ENCODE data around the gene YWHAE. TPM values are rescaled to one million over a fixed set of nuclear protein-coding genes. Genes with fewer than 3 reads are reported as not detected.
"Not testable (repeated sequence)": the region's sequence is repeated elsewhere in the genome, so short reads cannot be mapped to it uniquely, and the experiment has no call there.

YWHAE gene
- total RNA-seq, 1 donor from 2014 or later = 393 TPM

- H3K9me3 ChIP-seq = no peaks in the 10 kb centered on the region
- no peak overlapping the region for H3K27ac ChIP-seq
- H3K36me3 ChIP-seq = no peaks in the 10 kb centered on the region
- no peaks in the 10 kb centered on the region for H3K4me1 ChIP-seq
- H3K27me3 ChIP-seq = peaks cover 6% of the 10 kb centered on the region
- DNase-seq (no peak), ATAC-seq (peak; percentile 57)
- no peak for TF ChIP-seq CTCF (IDR thresholded peaks at IDR 0.05)
- intact Hi-C loops (cut with DNase I) = no loop called here
- H3K4me3 ChIP-seq = no peak overlapping the region
Observed at GRCh38 chr17:1312261-1312870, 87.7 kb downstream of the YWHAE start.

- H3K27me3 ChIP-seq = not testable (repeated sequence)
Observed at GRCh38 chr17:1307829-1308228, 92.2 kb downstream of the YWHAE start.

GRCh38 chr17:1304962-1305563 lies 95.0 kb downstream of the YWHAE start:
- ATAC-seq (no peak), DNase-seq (no peak)
- no peaks in the 10 kb centered on the region for H3K36me3 ChIP-seq
- intact Hi-C loops (cut with DNase I) = no loop called here
- H3K9me3 ChIP-seq = no peaks in the 10 kb centered on the region
- H3K27me3 ChIP-seq = peaks cover 4% of the 10 kb centered on the region
- no peak overlapping the region for H3K27ac ChIP-seq
- no peak overlapping the region for H3K4me3 ChIP-seq
- TF ChIP-seq CTCF (IDR thresholded peaks at IDR 0.05) = no peak
- H3K4me1 ChIP-seq = no peaks in the 10 kb centered on the region

More at GRCh38 chr17:1307829-1308228, 92.2 kb downstream of the YWHAE start:
- H3K9me3 ChIP-seq; H3K36me3 ChIP-seq; H3K4me3 ChIP-seq; H3K4me1 ChIP-seq; intact Hi-C loops (cut with DNase I); ATAC-seq; DNase-seq; H3K27ac ChIP-seq: not testable (repeated sequence)

- no peaks in the 10 kb centered on the region for H3K4me1 ChIP-seq
- H3K4me3 ChIP-seq = no peak overlapping the region
- peaks cover 8% of the 10 kb centered on the region for H3K27me3 ChIP-seq
- no peak overlapping the region for H3K27ac ChIP-seq
- ATAC-seq (no peak), DNase-seq (no peak)
- no peaks in the 10 kb centered on the region for H3K9me3 ChIP-seq
- TF ChIP-seq CTCF (IDR thresholded peaks at IDR 0.05) = no peak
- intact Hi-C loops (cut with DNase I) = no loop called here
- no peaks in the 10 kb centered on the region for H3K36me3 ChIP-seq
Observed at GRCh38 chr17:1304522-1304921, 95.5 kb downstream of the YWHAE start.

GRCh38 chr17:1302761-1303160 lies 97.3 kb downstream of the YWHAE start:
- Histone ChIP-seq H3K27me3 (peaks cover 18% of the 10 kb centered on the region), H3K9me3 (no peaks in the 10 kb centered on the region), H3K4me1 (no peaks in the 10 kb centered on the region), H3K4me3 (no peak overlapping the region), H3K27ac (no peak overlapping the region), H3K36me3 (no peaks in the 10 kb centered on the region)
- intact Hi-C loops (cut with DNase I) = no loop called here
- TF ChIP-seq CTCF (IDR thresholded peaks at IDR 0.05) = no peak
- DNase-seq (no peak), ATAC-seq (no peak)

- no peaks in the 10 kb centered on the region for H3K4me1 ChIP-seq
- H3K27me3 ChIP-seq = peaks cover 14% of the 10 kb centered on the region
- no peak overlapping the region for H3K4me3 ChIP-seq
- intact Hi-C loops (cut with DNase I) = no loop called here
- ATAC-seq (no peak), DNase-seq (no peak)
- no peak for TF ChIP-seq CTCF (IDR thresholded peaks at IDR 0.05)
- no peak overlapping the region for H3K27ac ChIP-seq
- H3K9me3 ChIP-seq = no peaks in the 10 kb centered on the region
- no peaks in the 10 kb centered on the region for H3K36me3 ChIP-seq
Observed at GRCh38 chr17:1301546-1301945, 98.5 kb downstream of the YWHAE start.
